ENCODE results near the gene REV1. TPM values are rescaled to one million over a fixed set of nuclear protein-coding genes. Genes with fewer than 3 reads are reported as not detected.

The REV1 gene
- total and polyA plus RNA-seq, 4 donors: 4.0 to 37.7 (median 16.2) TPM

- Histone ChIP-seq H3K4me1 (ENCODE audit: control insufficient read depth in 4 of 4, insufficient read depth in 4 of 4, low read length in 3 of 4) (no peaks in the 10 kb centered on the region), H3K4me3 (ENCODE audit: low read depth in 1 of 3, low read length in 3 of 3) (no peak overlapping the region), H3K9ac (ENCODE audit: low read depth in 1 of 2, low read length in 2 of 2) (no peak overlapping the region), H3K27me3 (ENCODE audit: control insufficient read depth in 4 of 4, insufficient read depth in 4 of 4, low read length in 3 of 4) (no peaks in the 10 kb centered on the region), H3K36me3 (ENCODE audit: control insufficient read depth in 4 of 4, insufficient read depth in 3 of 4, low read depth in 1 of 4, low read length in 3 of 4) (peaks cover 4 to 70% (median 48%) of the 10 kb centered on the region in 4 donors), H3K9me3 (ENCODE audit: control insufficient read depth in 4 of 4, low read length in 3 of 4) (no peaks in the 10 kb centered on the region), H3K27ac (ENCODE audit: low read depth in 1 of 2, low read length in 2 of 2) (no peak overlapping the region)
- WGBS: 97% methylated on average over 1 of the region's 1 CpG
- no peak for DNase-seq (ENCODE audit: low spot score)
- TF ChIP-seq MAX (IDR thresholded peaks at IDR 0.05) (no peak), JUND (IDR thresholded peaks at IDR 0.05) (no peak), RXRA (IDR thresholded peaks at IDR 0.05) (no peak), ZBTB33 (IDR thresholded peaks at IDR 0.05) (no peak), SP1 (IDR thresholded peaks at IDR 0.05) (no peak), CTCF (IDR thresholded peaks at IDR 0.05; ENCODE audit: low read depth, low read length, missing input control) (no peak), NR2F2 (IDR thresholded peaks at IDR 0.05) (no peak), HNF4A (conservative IDR thresholded peaks at IDR 0.05) (no peak), TAF1 (conservative IDR thresholded peaks at IDR 0.05) (no peak), FOXA1 (IDR thresholded peaks at IDR 0.05) (no peak), YY1 (IDR thresholded peaks at IDR 0.05) (no peak), HNF4G (IDR thresholded peaks at IDR 0.05) (no peak), REST (IDR thresholded peaks at IDR 0.05) (no peak), FOXA2 (IDR thresholded peaks at IDR 0.05) (no peak)
These were observed 69.8 kb downstream of the REV1 start for GRCh38 chr2:99420031-99420430.

GRCh38 chr2:99417396-99417795 is 72.4 kb downstream of the REV1 start:
- WGBS: 99% methylated on average over 3 of the region's 3 CpGs
- Histone ChIP-seq H3K9me3 (ENCODE audit: control insufficient read depth in 4 of 4, low read length in 3 of 4) (no peaks in the 10 kb centered on the region), H3K36me3 (ENCODE audit: control insufficient read depth in 4 of 4, insufficient read depth in 3 of 4, low read depth in 1 of 4, low read length in 3 of 4) (peaks cover 4 to 63% (median 44%) of the 10 kb centered on the region in 4 donors), H3K27ac (ENCODE audit: low read depth in 1 of 2, low read length in 2 of 2) (no peak overlapping the region), H3K27me3 (ENCODE audit: control insufficient read depth in 4 of 4, insufficient read depth in 4 of 4, low read length in 3 of 4) (no peaks in the 10 kb centered on the region), H3K9ac (ENCODE audit: low read depth in 1 of 2, low read length in 2 of 2) (no peak overlapping the region), H3K4me3 (ENCODE audit: low read depth in 1 of 3, low read length in 3 of 3) (no peak overlapping the region), H3K4me1 (ENCODE audit: control insufficient read depth in 4 of 4, insufficient read depth in 4 of 4, low read length in 3 of 4) (no peaks in the 10 kb centered on the region)
- DNase-seq (ENCODE audit: low spot score): no peak
- no peak for TF ChIP-seq EGR1 (IDR thresholded peaks at IDR 0.05; ENCODE audit: low read depth in 2 of 2)
- no peak for TF ChIP-seq HNF4G (IDR thresholded peaks at IDR 0.05)
- TF ChIP-seq NR2F2 (IDR thresholded peaks at IDR 0.05): no peak
- no peak for TF ChIP-seq JUND (IDR thresholded peaks at IDR 0.05)
- TF ChIP-seq HNF4A (conservative IDR thresholded peaks at IDR 0.05): no peak
- no peak for TF ChIP-seq YY1 (IDR thresholded peaks at IDR 0.05)
- no peak for TF ChIP-seq ZBTB33 (IDR thresholded peaks at IDR 0.05)
- no peak for TF ChIP-seq RXRA (IDR thresholded peaks at IDR 0.05)
- TF ChIP-seq RAD21 (IDR thresholded peaks at IDR 0.05): no peak
- no peak for TF ChIP-seq SP1 (IDR thresholded peaks at IDR 0.05)
- TF ChIP-seq MAX (IDR thresholded peaks at IDR 0.05): no peak
- no peak for TF ChIP-seq GABPA (IDR thresholded peaks at IDR 0.05 in 1 of 2, conservative IDR thresholded peaks at IDR 0.05 in 1 of 2)
- TF ChIP-seq CTCF (IDR thresholded peaks at IDR 0.05; ENCODE audit: low read depth, low read length, missing input control): no peak
- TF ChIP-seq TAF1 (conservative IDR thresholded peaks at IDR 0.05): no peak
- TF ChIP-seq ATF3 (IDR thresholded peaks at IDR 0.05): no peak
- no peak for TF ChIP-seq FOXA1 (IDR thresholded peaks at IDR 0.05)
- TF ChIP-seq FOXA2 (IDR thresholded peaks at IDR 0.05): no peak

Data from liver (tissue), 9 donors.